T-cell (primary cell): ENCODE measurements around the gene SPRR3. TPM values are rescaled to one million over a fixed set of nuclear protein-coding genes. Genes with fewer than 3 reads are reported as not detected.

ENCODE experiments used
- ATAC-seq, 4 experiments: fragments of 200-7000 bp in 3 of 4; fragments of 150-1000 bp in 1 of 4; cut with Tn5 transposase; replicated peaks in 1 of 4; 1 replicate in 3 of 4; 2 replicates in 1 of 4; pipeline ENCODE4 v1.10.0; 2021; ENCODE audit warnings: moderate library complexity in 3 of 4, mild to moderate bottlenecking in 2 of 4, moderate number of reproducible peaks in 1 of 4
- CTCF ChIA-PET, 2 donors: fragments of 300-600 bp; sonication (Branson Sonifier 250); formaldehyde crosslinking; loops; one replicate each; lab custom pipeline; 2022; ENCODE audit warnings: antibody characterized with exemption in 2 of 2; lab: Charles Lee
- POLR2A ChIA-PET, 2 donors: fragments of 300-600 bp; sonication (Branson Sonifier 250); formaldehyde crosslinking; loops; one replicate each; lab custom pipeline; 2022; ENCODE audit warnings: antibody characterized with exemption in 2 of 2; lab: Charles Lee
- DNase-seq, 35 experiments: peaks; one replicate each; pipeline versions ENCODE4 v3.0.0 to v3.0.0-alpha.2; 2013 to 2023
- H3K27ac ChIP-seq: one replicate; pipeline ENCODE4 v1.5.1; 2013; ENCODE audit warnings: low read length
- H3K27me3 ChIP-seq, 2 experiments: replicated peaks in 1 of 2; 1 replicate in 1 of 2; 2 replicates in 1 of 2; pipeline versions ENCODE4 v1.6.1 to v1.7.0; 2013; ENCODE audit warnings: low read length in 1 of 2, mixed read lengths in 1 of 2; ENCODE audit not compliant: control insufficient read depth in 2 of 2, insufficient read depth in 2 of 2; ENCODE audit errors: extremely low read depth in 1 of 2
- H3K36me3 ChIP-seq, 2 donors: 1 replicate in 1 of 2; 2 replicates in 1 of 2; pipeline versions ENCODE4 v1.6.1 to v1.7.0; 2013; ENCODE audit warnings: low read length in 1 of 2; ENCODE audit not compliant: control insufficient read depth in 2 of 2, insufficient read depth in 1 of 2; ENCODE audit errors: extremely low read depth in 1 of 2
- H3K4me1 ChIP-seq, 2 experiments: 1 replicate in 1 of 2; 2 replicates in 1 of 2; pipeline versions ENCODE4 v1.6.1 to v1.7.0; 2013; ENCODE audit warnings: low read length in 2 of 2, mixed read lengths in 1 of 2; ENCODE audit not compliant: insufficient read depth in 2 of 2, control insufficient read depth in 1 of 2; ENCODE audit errors: extremely low read depth in 1 of 2
- H3K4me3 ChIP-seq, 2 donors: 1 replicate in 1 of 2; 2 replicates in 1 of 2; pipeline versions ENCODE4 v1.5.1 to v1.7.0; 2013; ENCODE audit warnings: mild to moderate bottlenecking in 2 of 2, low read length in 1 of 2, moderate library complexity in 1 of 2; ENCODE audit not compliant: control insufficient read depth in 1 of 2; ENCODE audit errors: extremely low read depth in 1 of 2
- H3K9me3 ChIP-seq: 2 replicates; pipeline ENCODE4 v1.7.0; 2013
- H3K27ac Mint-ChIP-seq, 2 donors: one replicate each; pipeline ENCODE4 v1.8.0; 2020 to 2021; ENCODE audit warnings: mild to moderate bottlenecking in 2 of 2, mixed read lengths in 2 of 2
- H3K27me3 Mint-ChIP-seq, 2 donors: one replicate each; pipeline ENCODE4 v1.8.0; 2021 to 2022; ENCODE audit warnings: mixed read lengths in 2 of 2
- H3K36me3 Mint-ChIP-seq: one replicate; pipeline ENCODE4 v1.8.0; 2021; ENCODE audit warnings: mixed read lengths
- H3K4me1 Mint-ChIP-seq, 3 donors: one replicate each; pipeline ENCODE4 v1.8.0; 2020 to 2022; ENCODE audit warnings: mixed read lengths in 3 of 3, mild to moderate bottlenecking in 1 of 3
- H3K4me3 Mint-ChIP-seq, 3 donors: one replicate each; pipeline ENCODE4 v1.8.0; 2020 to 2022; ENCODE audit warnings: mild to moderate bottlenecking in 3 of 3, mixed read lengths in 3 of 3, moderate library complexity in 3 of 3
- H3K9me3 Mint-ChIP-seq, 3 donors: one replicate each; pipeline ENCODE4 v1.8.0; 2020 to 2022; ENCODE audit warnings: mixed read lengths in 3 of 3
- WGBS: methylation state at CpG from one replicate; pipeline ENCODE4 v1.1.5; 2013; ENCODE audit warnings: missing lambda C conversion rate; ENCODE audit not compliant: insufficient coverage; 5-methylcytosine and 5-hydroxymethylcytosine counted together
- total RNA-seq, 35 experiments: library from RNA in 6 of 35; stranded (reverse) in 6 of 35; fragments of 120-200 nt in 1 of 35; gene quantifications; one replicate each; pipeline versions ENCODE4 v1.2.1 to v1.2.4 and lab custom pipeline; 2013 to 2026

Gene SPRR3
- total RNA-seq, 5 donors from 2014 or later (not counting 1 experiment from before 2014, with no cell fraction given) = not detected

DNA sequence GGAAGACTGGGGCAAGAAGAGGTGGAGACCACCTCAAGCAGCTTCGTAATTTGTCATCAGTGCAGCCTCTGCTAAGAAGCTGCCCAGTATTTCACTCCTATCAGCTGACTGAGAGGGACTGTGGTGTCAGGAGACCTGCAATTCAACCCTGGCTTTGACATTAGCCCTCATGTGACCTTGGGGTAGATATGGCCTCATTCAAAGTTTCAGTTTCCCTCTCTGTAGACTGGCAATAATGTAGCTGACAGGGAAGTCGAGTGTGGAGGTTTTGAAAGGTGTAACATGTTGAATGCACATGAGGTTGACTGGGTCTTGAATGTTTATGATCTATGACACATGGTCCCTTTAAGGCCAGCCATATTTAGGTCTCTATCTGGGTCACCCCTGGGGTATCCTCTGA is 33.3 kb upstream of the SPRR3 start:
- H3K4me1 ChIP-seq = no peaks in the 10 kb centered on the region
- DNase-seq = no peak
- H3K4me3 ChIP-seq = no peak overlapping the region
- H3K36me3 ChIP-seq = no peaks in the 10 kb centered on the region
- WGBS = 60% methylated on average over 2 of the region's 2 CpGs
- H3K9me3 ChIP-seq = no peaks in the 10 kb centered on the region
- Mint-ChIP-seq H3K27me3 (peaks cover 18 to 35% of the 10 kb centered on the region in 2 donors), H3K4me3 (no peak overlapping the region), H3K9me3 (no peaks in the 10 kb centered on the region), H3K36me3 (no peaks in the 10 kb centered on the region), H3K27ac (no peak overlapping the region), H3K4me1 (no peaks in the 10 kb centered on the region)
- H3K27me3 ChIP-seq = peaks cover 0 to 17% of the 10 kb centered on the region in 2 experiments
- POLR2A ChIA-PET = no interaction called here
- CTCF ChIA-PET = no interaction called here
- no peak overlapping the region for H3K27ac ChIP-seq
- no peak for ATAC-seq

DNA sequence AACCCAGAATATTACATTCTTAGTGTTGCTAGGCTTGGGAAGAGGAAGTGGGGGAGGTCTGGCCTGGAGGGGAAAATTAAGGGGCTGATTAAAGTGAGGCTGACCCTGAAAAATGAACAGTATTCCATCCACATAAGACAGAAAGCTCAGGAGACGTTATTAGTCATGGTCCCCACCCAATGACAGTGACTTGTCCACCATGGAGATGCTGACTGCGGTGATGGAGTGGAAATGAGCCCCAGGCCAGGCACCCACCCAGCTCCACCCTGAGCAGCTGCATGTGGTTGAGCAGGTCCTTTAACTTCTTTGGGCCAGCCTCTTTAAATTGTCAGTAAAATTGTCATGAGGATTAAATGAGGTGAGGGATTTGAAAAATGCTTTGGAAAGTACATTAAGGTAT is 32.5 kb upstream of the SPRR3 start:
- ATAC-seq = no peak
- CTCF ChIA-PET = no interaction called here
- Histone ChIP-seq H3K9me3 (no peaks in the 10 kb centered on the region), H3K27me3 (peaks cover 0 to 17% of the 10 kb centered on the region in 2 experiments), H3K4me3 (no peak overlapping the region), H3K27ac (no peak overlapping the region), H3K4me1 (no peaks in the 10 kb centered on the region), H3K36me3 (no peaks in the 10 kb centered on the region)
- no peak for DNase-seq
- peaks cover 14 to 37% of the 10 kb centered on the region in 2 donors for H3K27me3 Mint-ChIP-seq
- no peaks in the 10 kb centered on the region for H3K9me3 Mint-ChIP-seq
- no peaks in the 10 kb centered on the region for H3K36me3 Mint-ChIP-seq
- no peak overlapping the region for H3K4me3 Mint-ChIP-seq
- no peaks in the 10 kb centered on the region for H3K4me1 Mint-ChIP-seq
- H3K27ac Mint-ChIP-seq = no peak overlapping the region
- 88% methylated on average over 1 of the region's 2 CpGs for WGBS
- POLR2A ChIA-PET = no interaction called here

DNA sequence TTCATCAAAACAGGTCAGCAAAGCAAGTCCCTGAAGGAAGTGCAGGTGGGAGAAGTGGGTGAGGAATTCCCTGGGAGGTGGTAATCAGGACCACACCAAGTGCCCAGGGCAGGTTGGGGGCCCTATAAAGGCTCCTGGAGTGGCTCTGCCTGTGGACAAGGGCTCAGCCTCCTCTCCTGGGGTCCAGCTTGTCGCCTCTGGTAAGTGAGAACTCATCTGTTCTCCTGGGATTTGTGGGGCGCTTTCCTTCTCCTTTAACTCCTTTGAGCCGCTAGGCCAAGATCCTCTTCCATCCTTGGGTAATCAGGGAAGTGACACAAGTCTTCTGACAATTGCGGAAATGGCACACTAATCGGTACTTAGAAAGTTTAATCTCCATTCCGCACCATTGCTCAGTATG is 31.1 kb upstream of the SPRR3 start, which contains the start of gene SPRR4:
TSS of gene SPRR4 (plus strand) at position 154 of the 400 bp plus-strand sequence. CDS start 1,243 bp downstream, outside the sequence.
- Histone ChIP-seq H3K27me3 (peaks cover 0 to 17% of the 10 kb centered on the region in 2 experiments), H3K4me3 (no peak within 1 kb of the TSS), H3K27ac (no peak within 1 kb of the TSS), H3K9me3 (no peaks in the 10 kb centered on the region), H3K4me1 (no peaks in the 10 kb centered on the region), H3K36me3 (no peaks in the 10 kb centered on the region)
- Mint-ChIP-seq H3K4me3 (no peak within 1 kb of the TSS), H3K9me3 (no peaks in the 10 kb centered on the region), H3K4me1 (no peaks in the 10 kb centered on the region), H3K27me3 (peaks cover 18 to 36% of the 10 kb centered on the region in 2 donors), H3K36me3 (no peaks in the 10 kb centered on the region), H3K27ac (no peak within 1 kb of the TSS)
- POLR2A ChIA-PET = no interaction called here
- CTCF ChIA-PET = no interaction called here
- no CpG with 5 or more reads among the region's 6 CpGs for WGBS
- no peak for DNase-seq
- no peak for ATAC-seq

DNA sequence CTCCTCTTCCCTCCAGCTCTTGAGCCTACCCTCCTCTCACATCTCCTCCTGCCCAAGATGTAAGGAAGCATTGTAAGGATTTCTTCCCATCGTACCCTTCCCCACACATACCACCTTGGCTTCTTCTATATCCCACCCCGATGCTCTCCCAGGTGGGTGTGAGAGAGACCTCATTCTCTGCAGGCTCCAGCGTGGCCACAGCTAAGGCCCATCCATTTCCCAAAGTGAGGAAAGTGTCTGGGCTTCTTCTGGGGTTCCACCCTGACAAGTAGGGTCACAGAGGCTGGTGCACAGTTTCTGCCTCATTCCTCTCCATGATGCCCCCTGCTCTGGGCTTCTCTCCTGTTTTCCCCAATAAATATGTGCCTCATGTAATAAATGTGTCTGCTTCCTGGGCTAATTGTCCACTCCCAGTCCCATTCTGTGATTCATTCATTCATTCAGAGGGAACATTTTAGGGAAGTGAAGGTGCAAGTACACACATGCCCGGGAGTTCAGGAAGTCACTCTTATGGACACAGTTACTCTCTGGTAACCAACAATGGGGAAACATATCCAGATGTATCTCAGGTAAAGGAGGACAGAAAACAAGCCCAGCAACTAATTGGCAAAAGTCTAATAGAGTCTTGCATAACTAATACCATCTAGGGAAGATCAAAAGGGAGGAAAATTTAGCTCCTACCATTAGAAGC is 29.2 kb upstream of the SPRR3 start:
- Mint-ChIP-seq H3K4me3 (no peak overlapping the region), H3K4me1 (no peaks in the 10 kb centered on the region), H3K36me3 (no peaks in the 10 kb centered on the region), H3K27ac (no peak overlapping the region), H3K9me3 (no peaks in the 10 kb centered on the region), H3K27me3 (peaks cover 10 to 32% of the 10 kb centered on the region in 2 donors)
- H3K36me3 ChIP-seq = no peaks in the 10 kb centered on the region
- DNase-seq (no peak), ATAC-seq (no peak)
- ChIA-PET CTCF (no interaction called here), POLR2A (no interaction called here)
- WGBS = 0% methylated on average over 1 of the region's 4 CpGs
- H3K9me3 ChIP-seq = no peaks in the 10 kb centered on the region
- H3K27ac ChIP-seq = no peak overlapping the region
- H3K4me3 ChIP-seq = no peak overlapping the region
- H3K4me1 ChIP-seq = no peaks in the 10 kb centered on the region
- H3K27me3 ChIP-seq = peaks cover 0 to 11% of the 10 kb centered on the region in 2 experiments

DNA sequence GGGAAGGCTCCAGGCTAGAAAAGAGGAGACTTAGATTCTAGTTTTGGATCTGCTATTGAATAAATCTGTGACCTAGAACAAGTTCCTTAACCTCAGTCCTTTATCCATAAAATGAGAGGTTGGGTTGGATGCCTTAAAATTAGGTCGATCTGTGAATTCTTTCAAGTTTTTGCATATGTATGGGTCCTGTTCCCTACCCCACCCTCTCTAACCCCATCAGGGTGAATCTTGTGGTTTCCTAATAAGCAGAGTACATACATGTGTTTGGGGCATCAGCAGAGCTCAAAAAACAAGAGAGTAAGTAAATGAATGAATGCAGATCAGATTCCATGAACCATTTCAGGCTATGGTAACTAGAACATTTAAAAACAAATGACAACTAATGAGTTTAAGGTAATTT is 24.9 kb upstream of the SPRR3 start:
- Mint-ChIP-seq H3K36me3 (no peaks in the 10 kb centered on the region), H3K27ac (no peak overlapping the region), H3K27me3 (peaks cover 30 to 31% of the 10 kb centered on the region in 2 donors), H3K4me1 (no peaks in the 10 kb centered on the region), H3K9me3 (no peaks in the 10 kb centered on the region), H3K4me3 (no peak overlapping the region)
- Histone ChIP-seq H3K4me3 (no peak overlapping the region), H3K9me3 (no peaks in the 10 kb centered on the region), H3K27me3 (peaks cover 0 to 7% of the 10 kb centered on the region in 2 experiments), H3K36me3 (no peaks in the 10 kb centered on the region), H3K27ac (no peak overlapping the region), H3K4me1 (no peaks in the 10 kb centered on the region)
- ChIA-PET CTCF (no interaction called here), POLR2A (no interaction called here)
- DNase-seq (no peak), ATAC-seq (no peak)
- no CpG with 5 or more reads among the region's 1 CpG for WGBS

DNA sequence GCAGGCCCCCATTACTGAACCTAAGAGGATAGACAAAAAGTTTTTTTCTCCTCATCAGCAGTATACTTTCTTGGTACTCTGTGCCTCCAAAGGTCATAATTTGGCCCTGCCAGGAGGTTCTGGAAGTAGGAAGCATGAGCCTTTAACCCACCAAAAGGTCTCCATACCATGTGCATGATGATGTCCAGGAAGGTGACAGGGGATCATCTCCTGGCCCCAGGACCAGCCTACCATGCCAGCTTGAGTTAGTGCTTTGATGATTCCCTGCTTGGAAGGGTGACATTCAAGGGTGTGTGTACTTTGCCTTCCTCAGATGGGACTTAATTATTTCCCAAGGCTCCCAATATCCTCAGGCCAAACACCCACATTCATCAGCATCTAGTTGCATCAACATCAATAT is 23.9 kb upstream of the SPRR3 start:
- POLR2A ChIA-PET = no interaction called here

More for the DNA sequence above, 23.9 kb upstream of the SPRR3 start:
- Histone ChIP-seq H3K27ac (no peak overlapping the region), H3K4me1 (no peaks in the 10 kb centered on the region), H3K4me3 (no peak overlapping the region), H3K36me3 (no peaks in the 10 kb centered on the region), H3K9me3 (no peaks in the 10 kb centered on the region), H3K27me3 (peaks cover 0 to 2% of the 10 kb centered on the region in 2 experiments)
- H3K4me3 Mint-ChIP-seq = no peak overlapping the region
- H3K9me3 Mint-ChIP-seq = no peaks in the 10 kb centered on the region
- H3K4me1 Mint-ChIP-seq = no peaks in the 10 kb centered on the region
- H3K27ac Mint-ChIP-seq = no peak overlapping the region
- ATAC-seq = no peak
- no peak for DNase-seq
- CTCF ChIA-PET = no interaction called here
- no peaks in the 10 kb centered on the region for H3K36me3 Mint-ChIP-seq
- peaks cover 27 to 35% of the 10 kb centered on the region in 2 donors for H3K27me3 Mint-ChIP-seq
